HepG2 (cell line): ENCODE results near the gene CLEC20A. TPM values are rescaled to one million over a fixed set of nuclear protein-coding genes. Genes with fewer than 3 reads are reported as not detected.

Experiments used
- ATF7 ChIP-seq, 2 experiments: fragments of 450-650 bp in 1 of 2; sonication (generic) in 1 of 2; formaldehyde crosslinking in 1 of 2; IDR thresholded peaks; 2 replicates each; pipeline versions ENCODE4 v1.4.0 to v1.6.1; 2016 to 2020; ENCODE audit warnings: antibody characterized with exemption in 1 of 2, mild to moderate bottlenecking in 1 of 2, missing genetic modification reagents in 1 of 2
- HMGA1 ChIP-seq: sonication (generic); formaldehyde crosslinking; conservative IDR thresholded peaks from 2 replicates; pipeline ENCODE4 v1.4.0; 2020; ENCODE audit warnings: missing genetic modification reagents
- PITX1 ChIP-seq: sonication (generic); formaldehyde crosslinking; IDR thresholded peaks from 2 replicates; pipeline ENCODE4 v1.5.1; 2020; ENCODE audit warnings: mild to moderate bottlenecking, missing genetic modification reagents
- SMARCE1 ChIP-seq: fragments of 450-650 bp; IDR thresholded peaks from 2 replicates; pipeline ENCODE4 v1.6.1; 2017; ENCODE audit warnings: borderline replicate concordance
- SOX6 ChIP-seq, 2 experiments: fragments of 450-650 bp in 1 of 2; sonication (generic) in 1 of 2; formaldehyde crosslinking in 1 of 2; IDR thresholded peaks; 2 replicates each; pipeline versions ENCODE4 v1.4.0 to v1.6.1; 2017 to 2020; ENCODE audit warnings: antibody characterized with exemption in 1 of 2, mild to moderate bottlenecking in 1 of 2, missing genetic modification reagents in 1 of 2
- ZFY ChIP-seq: sonication (generic); formaldehyde crosslinking; IDR thresholded peaks from 2 replicates; pipeline ENCODE4 v1.4.0; 2020; ENCODE audit warnings: missing genetic modification reagents
- ZNF17 ChIP-seq: sonication (generic); formaldehyde crosslinking; IDR thresholded peaks from 2 replicates; pipeline ENCODE4 v1.5.0; 2020; ENCODE audit warnings: mild to moderate bottlenecking, missing genetic modification reagents
- ZNF225 ChIP-seq: sonication (generic); formaldehyde crosslinking; IDR thresholded peaks from 2 replicates; pipeline ENCODE4 v1.4.0; 2020; ENCODE audit warnings: mild to moderate bottlenecking, missing genetic modification reagents
- ZNF660 ChIP-seq: sonication (generic); formaldehyde crosslinking; IDR thresholded peaks from 2 replicates; pipeline ENCODE4 v1.5.1; 2020; ENCODE audit warnings: mild to moderate bottlenecking, low read depth, missing genetic modification reagents, borderline replicate concordance
- ZNF816 ChIP-seq: sonication (generic); formaldehyde crosslinking; IDR thresholded peaks from 2 replicates; pipeline ENCODE4 v1.8.0; 2022; ENCODE audit warnings: missing genetic modification reagents, mild to moderate bottlenecking, borderline replicate concordance
- polyA plus RNA-seq, 8 experiments: library from polyadenylated mRNA; depleted of rRNA in 3 of 8; stranded (reverse) in 7 of 8; unstranded in 1 of 8; fragments of >200 nt; fragmentation: Illumina TruSeq in 4 of 8; extraction: Trizol in 4 of 8; gene quantifications; 2 replicates each; pipeline versions ENCODE4 v1.2.1 to v1.2.3, GENCODE V29; 2011 to 2016; ENCODE audit warnings: low read depth in 4 of 8, missing spikeins in 1 of 8, mixed read lengths in 1 of 8; ENCODE audit not compliant: insufficient read depth in 1 of 8
- total RNA-seq, 5 experiments: library from RNA; depleted of rRNA; stranded (reverse); fragments of >200 nt; fragmentation: Illumina TruSeq; extraction: Trizol; gene quantifications; 2 replicates each; pipeline ENCODE4 v1.2.3, GENCODE V29; 2016; ENCODE audit warnings: low read depth in 1 of 5
- TF ChIP-seq, protein P1 (sequence below), 2 experiments: IDR thresholded peaks; 2 replicates each; pipeline ENCODE4 v1.6.1; 2011 to 2012; ENCODE audit warnings: low read length in 2 of 2, borderline replicate concordance in 1 of 2, low read depth in 1 of 2, mild to moderate bottlenecking in 1 of 2, moderate library complexity in 1 of 2
- TF ChIP-seq, protein P2 (sequence below): sonication (generic); formaldehyde crosslinking; IDR thresholded peaks from 2 replicates; pipeline ENCODE4 v1.8.1; 2023; ENCODE audit warnings: mild to moderate bottlenecking, missing genetic modification reagents
- TF ChIP-seq, protein P3 (sequence below): sonication (generic); formaldehyde crosslinking; IDR thresholded peaks from 2 replicates; pipeline ENCODE4 v1.4.0; 2020; ENCODE audit warnings: mild to moderate bottlenecking, missing genetic modification reagents

Gene CLEC20A
- total and polyA plus RNA-seq, 2 of the 13 experiments (the other 11 are each of a cell fraction or from before 2014, with no cell fraction given) = not detected

DNA sequence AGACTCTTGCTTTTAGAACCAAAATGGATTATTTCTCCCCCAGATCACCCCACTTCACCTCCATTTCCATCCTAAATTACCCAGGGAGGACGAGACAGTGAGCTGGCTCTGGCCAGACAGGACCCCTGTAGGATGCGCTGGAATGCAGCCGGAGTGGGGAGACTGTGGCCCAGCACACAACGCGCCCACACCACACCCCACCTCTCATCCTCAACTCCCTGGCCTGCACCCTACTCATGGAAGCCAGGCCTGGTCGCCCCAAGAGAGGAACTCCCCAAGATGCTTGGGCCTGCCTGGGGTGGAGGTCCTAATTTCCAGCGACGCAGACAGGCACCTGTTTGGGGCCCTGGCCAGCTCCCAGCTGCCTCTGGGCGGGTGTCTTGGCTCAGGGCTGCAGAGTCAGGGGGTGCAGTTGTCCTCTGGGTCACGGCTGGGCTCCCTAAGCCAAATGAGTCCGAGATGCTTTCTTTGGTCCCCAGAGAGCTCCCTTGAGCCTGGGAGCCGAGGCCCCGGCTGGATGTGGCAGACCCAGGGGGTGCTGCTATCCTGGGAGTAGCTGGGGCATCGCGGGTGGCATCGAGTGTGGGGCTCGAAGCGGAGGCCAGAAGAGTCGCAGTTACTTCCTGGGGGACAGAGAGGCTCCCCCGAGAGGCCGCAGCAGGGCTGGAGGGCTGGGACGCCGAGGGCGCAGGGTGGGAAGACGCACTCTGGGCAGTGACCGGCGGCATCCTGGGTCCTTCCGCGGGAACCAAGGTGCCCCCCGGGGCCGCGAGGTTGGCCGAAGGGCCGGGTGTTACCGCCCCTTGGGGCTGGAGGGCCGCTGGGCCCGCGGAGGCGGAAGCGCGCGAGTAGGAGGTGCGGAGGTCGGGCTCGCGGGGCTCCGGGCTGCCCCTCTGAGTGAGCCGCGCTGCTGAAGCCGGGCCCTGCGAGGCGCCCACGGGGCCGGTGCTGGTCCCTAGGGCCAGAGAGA lies 10.4 kb downstream of the CLEC20A start (continued):
- TF ChIP-seq, protein P1, sequence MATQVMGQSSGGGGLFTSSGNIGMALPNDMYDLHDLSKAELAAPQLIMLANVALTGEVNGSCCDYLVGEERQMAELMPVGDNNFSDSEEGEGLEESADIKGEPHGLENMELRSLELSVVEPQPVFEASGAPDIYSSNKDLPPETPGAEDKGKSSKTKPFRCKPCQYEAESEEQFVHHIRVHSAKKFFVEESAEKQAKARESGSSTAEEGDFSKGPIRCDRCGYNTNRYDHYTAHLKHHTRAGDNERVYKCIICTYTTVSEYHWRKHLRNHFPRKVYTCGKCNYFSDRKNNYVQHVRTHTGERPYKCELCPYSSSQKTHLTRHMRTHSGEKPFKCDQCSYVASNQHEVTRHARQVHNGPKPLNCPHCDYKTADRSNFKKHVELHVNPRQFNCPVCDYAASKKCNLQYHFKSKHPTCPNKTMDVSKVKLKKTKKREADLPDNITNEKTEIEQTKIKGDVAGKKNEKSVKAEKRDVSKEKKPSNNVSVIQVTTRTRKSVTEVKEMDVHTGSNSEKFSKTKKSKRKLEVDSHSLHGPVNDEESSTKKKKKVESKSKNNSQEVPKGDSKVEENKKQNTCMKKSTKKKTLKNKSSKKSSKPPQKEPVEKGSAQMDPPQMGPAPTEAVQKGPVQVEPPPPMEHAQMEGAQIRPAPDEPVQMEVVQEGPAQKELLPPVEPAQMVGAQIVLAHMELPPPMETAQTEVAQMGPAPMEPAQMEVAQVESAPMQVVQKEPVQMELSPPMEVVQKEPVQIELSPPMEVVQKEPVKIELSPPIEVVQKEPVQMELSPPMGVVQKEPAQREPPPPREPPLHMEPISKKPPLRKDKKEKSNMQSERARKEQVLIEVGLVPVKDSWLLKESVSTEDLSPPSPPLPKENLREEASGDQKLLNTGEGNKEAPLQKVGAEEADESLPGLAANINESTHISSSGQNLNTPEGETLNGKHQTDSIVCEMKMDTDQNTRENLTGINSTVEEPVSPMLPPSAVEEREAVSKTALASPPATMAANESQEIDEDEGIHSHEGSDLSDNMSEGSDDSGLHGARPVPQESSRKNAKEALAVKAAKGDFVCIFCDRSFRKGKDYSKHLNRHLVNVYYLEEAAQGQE (IDR thresholded peaks at IDR 0.05; ENCODE audit: borderline replicate concordance in 1 of 2, low read depth in 1 of 2, low read length in 2 of 2) = no peak
- TF ChIP-seq HMGA1 (no peak), SMARCE1 (no peak), ZNF225 (CRISPR knock-in tag) (no peak), ZNF816 (CRISPR knock-in tag) (no peak), ZNF660 (CRISPR knock-in tag) (no peak), PITX1 (CRISPR knock-in tag) (no peak), ZFY (no peak), ZNF17 (CRISPR knock-in tag) (no peak), ATF7 (IDR thresholded peaks at IDR 0.05) (no peak), ATF7 (CRISPR knock-in tag; IDR thresholded peaks at IDR 0.05) (no peak), SOX6 (IDR thresholded peaks at IDR 0.05) (no peak), SOX6 (CRISPR knock-in tag; IDR thresholded peaks at IDR 0.05) (no peak)
- TF ChIP-seq, protein P2, sequence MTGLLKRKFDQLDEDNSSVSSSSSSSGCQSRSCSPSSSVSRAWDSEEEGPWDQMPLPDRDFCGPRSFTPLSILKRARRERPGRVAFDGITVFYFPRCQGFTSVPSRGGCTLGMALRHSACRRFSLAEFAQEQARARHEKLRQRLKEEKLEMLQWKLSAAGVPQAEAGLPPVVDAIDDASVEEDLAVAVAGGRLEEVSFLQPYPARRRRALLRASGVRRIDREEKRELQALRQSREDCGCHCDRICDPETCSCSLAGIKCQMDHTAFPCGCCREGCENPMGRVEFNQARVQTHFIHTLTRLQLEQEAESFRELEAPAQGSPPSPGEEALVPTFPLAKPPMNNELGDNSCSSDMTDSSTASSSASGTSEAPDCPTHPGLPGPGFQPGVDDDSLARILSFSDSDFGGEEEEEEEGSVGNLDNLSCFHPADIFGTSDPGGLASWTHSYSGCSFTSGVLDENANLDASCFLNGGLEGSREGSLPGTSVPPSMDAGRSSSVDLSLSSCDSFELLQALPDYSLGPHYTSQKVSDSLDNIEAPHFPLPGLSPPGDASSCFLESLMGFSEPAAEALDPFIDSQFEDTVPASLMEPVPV (CRISPR knock-in tag) = no peak
- TF ChIP-seq, protein P3, sequence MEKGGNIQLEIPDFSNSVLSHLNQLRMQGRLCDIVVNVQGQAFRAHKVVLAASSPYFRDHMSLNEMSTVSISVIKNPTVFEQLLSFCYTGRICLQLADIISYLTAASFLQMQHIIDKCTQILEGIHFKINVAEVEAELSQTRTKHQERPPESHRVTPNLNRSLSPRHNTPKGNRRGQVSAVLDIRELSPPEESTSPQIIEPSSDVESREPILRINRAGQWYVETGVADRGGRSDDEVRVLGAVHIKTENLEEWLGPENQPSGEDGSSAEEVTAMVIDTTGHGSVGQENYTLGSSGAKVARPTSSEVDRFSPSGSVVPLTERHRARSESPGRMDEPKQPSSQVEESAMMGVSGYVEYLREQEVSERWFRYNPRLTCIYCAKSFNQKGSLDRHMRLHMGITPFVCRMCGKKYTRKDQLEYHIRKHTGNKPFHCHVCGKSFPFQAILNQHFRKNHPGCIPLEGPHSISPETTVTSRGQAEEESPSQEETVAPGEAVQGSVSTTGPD = no peak
